Midbrain (tissue), 1 donor: ENCODE measurements around the gene PLSCR1.

Source experiments
- DNase-seq: peaks from one replicate; lab custom pipeline; 2025; lab: John Stamatoyannopoulos, UW

Gene PLSCR1, protein sequence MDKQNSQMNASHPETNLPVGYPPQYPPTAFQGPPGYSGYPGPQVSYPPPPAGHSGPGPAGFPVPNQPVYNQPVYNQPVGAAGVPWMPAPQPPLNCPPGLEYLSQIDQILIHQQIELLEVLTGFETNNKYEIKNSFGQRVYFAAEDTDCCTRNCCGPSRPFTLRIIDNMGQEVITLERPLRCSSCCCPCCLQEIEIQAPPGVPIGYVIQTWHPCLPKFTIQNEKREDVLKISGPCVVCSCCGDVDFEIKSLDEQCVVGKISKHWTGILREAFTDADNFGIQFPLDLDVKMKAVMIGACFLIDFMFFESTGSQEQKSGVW

DNA sequence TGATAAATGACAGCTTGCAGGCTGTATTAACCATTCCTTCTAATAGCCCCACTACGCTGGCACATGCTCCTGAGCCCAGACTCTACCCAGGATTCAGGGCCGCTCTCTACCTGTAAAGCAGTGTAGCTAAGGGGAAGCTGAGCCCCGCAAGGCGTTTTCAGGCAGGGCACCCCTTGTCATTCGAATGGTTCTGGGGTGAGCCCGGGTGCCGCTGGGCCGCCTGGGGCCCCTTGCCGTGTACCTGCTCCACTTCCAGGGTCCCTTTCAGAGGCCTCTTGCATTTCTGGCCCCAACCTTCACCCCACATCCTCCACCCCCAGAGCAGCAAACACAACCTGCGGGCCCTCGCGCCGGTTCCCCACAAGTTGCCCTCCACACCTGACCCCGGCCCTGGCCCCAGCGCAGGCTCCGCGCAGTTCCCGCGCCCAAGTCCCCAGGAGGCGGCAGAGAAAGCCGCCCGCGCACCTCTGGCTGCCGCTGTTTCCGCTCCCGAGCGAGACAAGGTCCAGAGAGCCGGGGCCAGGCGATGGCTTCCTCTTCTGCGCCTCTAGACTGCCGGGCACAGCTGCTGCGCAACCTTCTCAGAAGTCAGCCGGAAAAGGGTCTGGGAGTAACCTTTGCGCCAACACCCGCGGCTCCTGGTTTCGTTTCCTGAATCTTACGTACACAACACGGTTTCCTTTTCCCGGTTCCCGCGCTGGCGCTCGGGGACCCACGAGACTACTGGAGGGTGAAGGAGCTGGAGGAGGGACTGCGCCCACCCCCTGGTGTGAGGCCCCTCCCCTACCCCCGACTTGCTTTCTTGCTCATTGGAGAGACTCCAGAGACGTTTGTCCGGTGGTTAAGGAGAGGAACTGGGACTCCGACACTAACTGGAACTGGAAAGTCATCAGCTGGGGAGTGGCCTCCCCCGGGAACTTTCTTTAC is at the start of gene PLSCR1:
PLSCR1 (minus strand) TSS at position 606 of the 927 bp plus-strand sequence. CDS start 8,055 bp downstream, outside the sequence.
- peak; percentile 77 for DNase-seq

GRCh38 chr3:146593776-146594175 is 49.4 kb upstream of the PLSCR1 start:
- DNase-seq = no peak

GRCh38 chr3:146590521-146590920 is 46.1 kb upstream of the PLSCR1 start:
- no peak for DNase-seq

GRCh38 chr3:146589899-146590508 is 45.6 kb upstream of the PLSCR1 start:
- peak; percentile 68 for DNase-seq

GRCh38 chr3:146585156-146585555 is 40.7 kb upstream of the PLSCR1 start:
- no peak for DNase-seq

- no peak for DNase-seq
These were observed 37.6 kb upstream of the PLSCR1 start for GRCh38 chr3:146581951-146582467.

- no peak for DNase-seq
These were observed 36.7 kb upstream of the PLSCR1 start for GRCh38 chr3:146581080-146581601.

- peak; percentile 48 for DNase-seq
These were observed 33.3 kb upstream of the PLSCR1 start for GRCh38 chr3:146577662-146578061.

- no peak for DNase-seq
These were observed 31.2 kb upstream of the PLSCR1 start for GRCh38 chr3:146575636-146576035.

DNA sequence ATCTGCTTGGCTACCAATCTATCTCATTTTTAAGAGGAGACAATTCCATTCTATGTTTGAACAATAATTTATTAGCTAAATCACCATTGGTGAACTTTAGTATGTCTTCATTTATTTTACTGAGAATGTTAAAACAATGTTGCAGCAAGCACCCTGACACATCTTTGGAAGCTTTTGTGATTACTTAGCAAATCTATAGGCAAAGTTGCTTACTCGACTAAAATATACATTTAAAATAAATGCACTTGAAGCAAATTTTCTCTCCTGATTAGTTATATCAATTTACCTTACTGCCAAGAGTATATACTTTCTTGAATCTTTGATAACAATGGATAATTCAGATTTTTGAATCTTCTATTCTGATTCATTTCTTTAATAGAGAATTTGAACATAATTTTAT is 29.8 kb upstream of the PLSCR1 start:
- DNase-seq = no peak

DNA sequence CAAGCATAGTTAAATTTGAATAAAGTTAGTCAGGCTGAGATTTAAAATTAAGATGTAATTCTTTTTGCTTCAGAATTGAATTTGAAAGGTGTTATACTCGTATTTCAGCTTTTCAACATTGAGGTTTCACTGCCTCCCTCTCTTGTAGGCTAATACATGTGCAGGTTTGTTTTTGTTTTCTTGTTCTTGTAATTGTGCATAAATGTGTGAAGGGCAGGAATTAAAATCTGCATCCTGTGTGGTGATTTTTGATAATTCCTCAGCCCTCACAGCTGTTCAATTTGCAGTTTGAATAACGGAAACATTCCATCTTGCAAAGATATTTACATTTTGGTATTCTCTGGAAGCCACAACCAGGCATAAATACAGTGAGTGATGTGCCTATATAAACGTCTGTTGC is 24.9 kb upstream of the PLSCR1 start:
- DNase-seq = no peak

- no peak for DNase-seq
These were observed 21.7 kb upstream of the PLSCR1 start for GRCh38 chr3:146566138-146566537.

DNA sequence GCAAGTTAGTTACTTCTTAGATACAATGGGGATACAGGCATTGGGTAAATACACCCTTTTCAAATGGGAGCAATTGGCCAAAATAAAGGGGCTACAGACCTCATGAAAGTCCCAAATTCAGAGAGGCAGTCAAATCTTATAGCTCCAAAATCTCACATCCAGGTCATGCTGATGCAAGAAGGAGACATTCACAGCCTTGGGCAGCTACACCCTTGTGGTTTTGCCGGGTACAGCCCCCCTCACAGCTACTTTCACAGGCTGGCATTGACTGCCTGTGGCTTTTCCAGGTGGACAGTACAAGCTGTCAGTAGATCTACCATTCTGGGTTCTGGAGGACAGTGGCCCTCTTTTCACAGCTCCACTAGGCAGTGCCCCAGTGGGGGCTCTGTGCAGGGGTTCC is 17.5 kb upstream of the PLSCR1 start:
- no peak for DNase-seq

DNA sequence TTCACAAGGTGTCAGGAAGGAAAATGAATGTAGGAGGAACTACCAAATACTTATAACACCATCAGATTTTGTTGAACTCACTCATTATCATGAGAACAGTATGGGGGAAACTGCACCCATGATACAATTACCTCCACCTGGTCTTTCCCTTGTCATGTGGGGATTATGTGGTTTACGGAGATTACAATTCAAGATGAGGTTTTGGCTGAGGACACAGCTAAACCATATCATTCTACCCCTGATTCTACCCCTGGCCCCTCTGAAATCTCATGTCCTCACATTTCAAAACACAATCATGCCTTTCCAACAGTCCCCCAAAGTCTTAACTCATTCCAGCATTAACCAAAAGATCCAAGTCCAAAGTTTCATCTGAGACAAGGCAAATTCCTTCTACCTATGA is 17.1 kb upstream of the PLSCR1 start:
- no peak for DNase-seq

GRCh38 chr3:146560678-146561077 is 16.3 kb upstream of the PLSCR1 start:
- DNase-seq = no peak

DNA sequence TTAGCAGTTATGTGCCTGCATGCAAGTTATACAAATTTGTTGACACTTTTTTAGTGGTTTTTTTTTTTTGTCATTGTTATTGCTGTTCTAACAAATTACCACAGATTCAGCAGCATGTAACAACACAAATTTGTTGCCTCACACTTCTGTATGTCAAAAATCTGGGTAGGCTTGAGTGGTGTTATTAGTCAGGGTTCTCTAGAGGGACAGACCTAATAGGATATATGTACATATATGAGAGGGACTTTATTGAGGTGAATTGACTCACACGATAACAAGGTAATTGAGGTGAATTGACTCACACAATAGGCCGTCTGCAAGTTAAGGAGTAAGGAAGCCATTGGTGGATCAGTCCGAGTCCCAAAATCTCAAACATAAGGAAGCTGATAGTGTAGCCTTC is 15.0 kb upstream of the PLSCR1 start:
- no peak for DNase-seq

DNA sequence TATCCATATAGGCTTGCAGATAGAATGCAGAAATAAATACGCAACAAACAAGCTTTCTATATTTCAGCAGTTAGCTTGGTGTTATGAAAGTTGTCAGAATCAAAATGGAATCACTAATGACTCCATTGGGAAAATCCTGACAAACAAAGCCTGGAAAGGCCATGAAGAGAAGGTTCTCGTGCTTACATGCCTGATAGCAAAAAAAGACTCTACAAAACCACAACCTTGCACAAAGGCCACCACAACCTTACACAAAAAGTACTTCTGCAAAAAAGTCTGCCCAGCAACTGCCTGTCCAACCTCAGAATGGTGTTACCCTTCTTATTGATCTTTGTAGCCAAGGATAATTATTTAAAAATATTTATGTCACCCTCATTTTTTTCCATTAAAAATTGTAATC is 14.4 kb upstream of the PLSCR1 start:
- no peak for DNase-seq

DNA sequence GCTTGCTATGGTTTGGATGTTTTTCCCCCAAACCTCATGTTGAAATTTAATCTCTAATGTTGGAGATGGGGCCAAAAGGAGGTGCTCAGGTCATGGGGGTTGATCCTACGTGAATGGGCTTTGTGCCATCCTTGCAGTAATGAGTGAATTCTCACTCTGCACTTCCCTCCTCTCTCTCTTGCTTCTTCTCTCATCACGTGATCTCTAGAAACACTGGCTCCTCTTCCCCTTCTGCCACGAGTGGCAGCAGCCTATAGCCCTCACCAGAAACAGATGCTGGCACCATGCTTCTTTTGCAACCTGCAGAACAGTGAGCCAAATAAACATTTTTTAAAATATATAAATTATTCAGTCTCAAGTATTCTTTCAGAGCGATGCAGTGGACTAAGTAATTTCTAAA is 13.3 kb upstream of the PLSCR1 start:
- DNase-seq = no peak

DNA sequence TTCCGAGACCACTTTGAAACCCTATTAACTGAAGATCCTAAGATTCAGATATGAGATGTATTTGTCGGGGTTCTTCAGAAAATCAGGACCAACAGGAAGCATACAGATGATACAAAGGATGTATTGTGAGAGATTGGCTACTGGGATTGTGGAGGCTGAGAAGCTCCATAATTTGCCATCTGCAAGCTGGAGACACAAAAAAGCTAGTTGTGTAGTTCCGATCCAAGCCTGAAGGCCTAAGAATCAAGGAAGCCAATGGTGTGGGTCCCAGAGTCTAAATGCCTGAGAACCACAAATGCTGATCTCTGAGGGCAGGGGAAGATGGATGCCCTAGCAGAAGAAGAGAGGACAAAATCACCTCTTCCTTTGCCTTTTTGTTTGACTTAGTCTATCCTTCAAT is 10.9 kb upstream of the PLSCR1 start:
- no peak for DNase-seq

- no peak for DNase-seq
These were observed 9.8 kb upstream of the PLSCR1 start for GRCh38 chr3:146554151-146554760.

DNA sequence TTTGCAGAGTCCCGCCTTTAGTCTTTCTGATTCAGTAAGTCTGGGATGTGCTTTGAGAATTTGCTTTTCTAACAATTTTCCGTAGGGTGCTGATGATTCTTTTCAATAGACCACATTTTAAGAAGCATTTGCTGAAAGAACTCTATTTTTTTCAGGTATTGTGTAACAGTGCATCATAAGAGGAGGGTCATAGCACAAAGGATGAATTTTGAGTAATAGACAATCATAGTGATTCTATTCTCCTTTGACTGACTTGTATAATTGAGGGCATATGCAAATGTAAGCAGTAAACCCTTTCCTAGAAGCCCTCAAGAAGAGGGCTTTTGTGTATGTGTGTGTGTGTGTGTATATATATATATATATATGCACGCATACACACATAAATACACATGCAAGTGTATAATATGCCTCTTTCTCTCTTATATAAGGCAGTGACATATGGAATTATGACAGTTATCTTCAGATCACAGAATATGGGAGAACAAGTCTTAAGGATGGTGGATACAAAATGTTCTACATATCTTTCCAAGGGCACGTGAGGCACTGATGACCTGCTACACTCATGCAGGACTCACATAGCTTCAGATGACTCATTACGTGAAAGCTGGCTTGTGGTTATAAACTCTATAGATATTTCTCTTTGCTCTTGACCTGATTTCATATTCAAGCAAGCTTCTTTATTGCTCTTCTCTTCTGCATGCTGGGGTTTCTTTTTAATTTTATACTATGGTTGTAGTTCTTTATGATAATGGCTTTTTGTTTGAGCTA is 6.5 kb upstream of the PLSCR1 start:
- DNase-seq = no peak
